ENCODE measurements around the gene MROH8. TPM values are rescaled to one million over a fixed set of nuclear protein-coding genes. Genes with fewer than 3 reads are reported as not detected.

MROH8 gene
- total RNA-seq, 2 experiments from 2014 or later, result 1.3 to 5.7 TPM

GRCh38 chr20:37096415-37097041, 82.8 kb downstream of the MROH8 start:
- intact Hi-C loops (cut with micrococcal nuclease; ENCODE audit: unreplicated experiment), result loop anchor here (5.0 kb wide), 1 partner anchor 144 kb away; the partner anchor contains the start of gene SAMHD1

DNA sequence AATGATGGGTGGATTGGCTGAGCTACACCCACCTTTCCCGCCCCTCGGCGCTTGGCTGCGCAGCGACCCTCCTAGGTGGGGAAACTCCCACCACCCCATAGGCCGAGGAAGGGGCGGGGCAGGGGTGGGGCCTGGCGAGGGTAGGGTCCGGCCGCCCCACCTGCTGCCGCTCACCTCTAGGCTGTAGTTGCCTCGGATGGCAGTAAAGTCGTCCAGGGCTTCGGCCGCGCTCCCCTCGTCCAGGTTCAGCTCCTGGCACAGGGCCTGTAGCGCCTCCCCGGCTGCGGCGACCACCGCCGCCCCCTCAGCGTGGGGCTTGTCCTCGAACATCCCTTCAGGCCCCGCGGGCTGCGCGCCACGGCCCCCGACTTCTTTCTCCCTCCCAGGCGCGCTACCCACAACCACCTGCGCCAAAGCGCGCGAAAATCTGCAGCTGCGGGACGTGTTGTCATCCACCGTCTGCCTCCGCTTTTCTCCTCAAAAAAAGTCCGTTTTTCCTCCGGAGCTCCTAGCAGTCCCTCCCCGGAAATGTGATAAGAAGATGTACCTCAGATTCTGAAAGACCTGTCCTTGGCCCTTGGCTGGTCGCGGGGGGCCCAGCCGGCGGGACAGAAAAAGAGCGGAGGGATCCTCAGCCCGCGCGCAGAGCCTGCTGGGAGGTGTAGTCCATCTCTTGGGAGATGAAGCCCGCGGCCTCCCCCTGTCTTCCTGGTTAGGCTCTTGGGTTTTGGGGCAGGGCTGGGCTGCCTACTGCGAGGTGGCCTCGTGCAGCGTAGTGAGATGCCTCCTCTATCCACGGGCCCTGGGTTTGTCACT, 83.5 kb downstream of the MROH8 start, which contains the start of gene RBL1:
TSS of gene RBL1 (minus strand) at position 399 of the 816 bp plus-strand sequence. CDS start at position 330, 69 bp downstream.
- BruUV-seq (replicated peaks), result no TSS peak
- CTCF ChIA-PET (ENCODE audit: unreplicated experiment), result interaction anchor here (0.6 kb wide), 1 partner anchor 130 kb away, joined by 3 read pairs; no protein-coding TSS in a partner anchor
- Histone ChIP-seq H3K4me1 (ENCODE audit: insufficient read depth, low read length, poor library complexity, severe bottlenecking) (peaks cover 37% of the 10 kb centered on the region), H4K20me1 (ENCODE audit: insufficient read depth, low read length) (no peaks in the 10 kb centered on the region), H3K9me3 (ENCODE audit: low read length) (no peaks in the 10 kb centered on the region; the same call in 1 of the 2 replicates), H3K9me2 (ENCODE audit: insufficient read depth, low read length) (no peaks in the 10 kb centered on the region), H3K36me3 (ENCODE audit: insufficient read depth, low read length) (peaks cover 40% of the 10 kb centered on the region), H2AFZ (ENCODE audit: low read length) (peak within 1 kb of the TSS; percentile 81), H3K79me2 (ENCODE audit: insufficient read depth, low read depth, low read length) (peaks cover 45% of the 10 kb centered on the region), H3K27ac (ENCODE audit: low read depth, low read length, poor library complexity, severe bottlenecking) (peak within 1 kb of the TSS; percentile 86), H3K4me2 (ENCODE audit: low read length) (peak within 1 kb of the TSS; percentile 89), H3K4me3 (ENCODE audit: low read depth, low read length, poor library complexity, severe bottlenecking) (peak within 1 kb of the TSS; percentile 83)
- DNase-seq (ENCODE audit: low spot score), result peak; percentile 96
- peak; percentile 31; the same call in 1 of the 2 replicates for TF ChIP-seq CTCF (conservative IDR thresholded peaks at IDR 0.05; ENCODE audit: low read length)
- TF ChIP-seq EZH2phosphoT487 (IDR thresholded peaks at IDR 0.05; ENCODE audit: borderline replicate concordance, low read depth, low read length), result no peak
- intact Hi-C loops (cut with micrococcal nuclease; ENCODE audit: unreplicated experiment), result loop anchor here (2.0 to 5.0 kb wide), 2 partner anchors 83 to 144 kb away; partner anchors contain the start of genes MROH8, RPN2 and SAMHD1
- POLR2A ChIA-PET, result interaction anchor here (0.5 to 1.6 kb wide), 13 partner anchors 9 to 194 kb away, joined by 3 to 7 read pairs (median 3); partner anchors contain the start of genes MANBAL, MROH8 and RPN2

More at GRCh38 chr20:37096415-37097041, 82.8 kb downstream of the MROH8 start:
- ChIA-PET POLR2A (interaction anchor here (1.0 to 1.2 kb wide), 2 partner anchors 17 to 77 kb away, joined by 3 read pairs; no protein-coding TSS in a partner anchor), CTCF (ENCODE audit: unreplicated experiment) (no interaction called here)
- H3K9me3 ChIP-seq (ENCODE audit: low read length), result no peaks in the 10 kb centered on the region; the same call in 1 of the 2 replicates
- peak overlapping the region; percentile 86 for H3K27ac ChIP-seq (ENCODE audit: low read depth, low read length, poor library complexity, severe bottlenecking)
- H2AFZ ChIP-seq (ENCODE audit: low read length), result peak overlapping the region; percentile 81
- peak; percentile 69 for DNase-seq (ENCODE audit: low spot score)
- H3K36me3 ChIP-seq (ENCODE audit: insufficient read depth, low read length), result peaks cover 33% of the 10 kb centered on the region
- H3K9me2 ChIP-seq (ENCODE audit: insufficient read depth, low read length), result no peaks in the 10 kb centered on the region
- H4K20me1 ChIP-seq (ENCODE audit: insufficient read depth, low read length), result no peaks in the 10 kb centered on the region
- H3K4me2 ChIP-seq (ENCODE audit: low read length), result peak overlapping the region; percentile 89
- TF ChIP-seq CTCF (conservative IDR thresholded peaks at IDR 0.05; ENCODE audit: low read length), result no peak
- TF ChIP-seq EZH2phosphoT487 (IDR thresholded peaks at IDR 0.05; ENCODE audit: borderline replicate concordance, low read depth, low read length), result no peak
- peaks cover 37% of the 10 kb centered on the region for H3K4me1 ChIP-seq (ENCODE audit: insufficient read depth, low read length, poor library complexity, severe bottlenecking)
- BruUV-seq (replicated peaks), result TSS peak; percentile 92
- peaks cover 38% of the 10 kb centered on the region for H3K79me2 ChIP-seq (ENCODE audit: insufficient read depth, low read depth, low read length)
- peak overlapping the region; percentile 83 for H3K4me3 ChIP-seq (ENCODE audit: low read depth, low read length, poor library complexity, severe bottlenecking)

Data from OCI-LY7 (cell line).